Activated CD8-positive, alpha-beta T cell treated with anti-CD3 and anti-CD28 coated beads for 36 hours (primary cell): Measurements from ENCODE around the gene NAA10. TPM values are rescaled to one million over a fixed set of nuclear protein-coding genes. Genes with fewer than 3 reads are reported as not detected.

Experiments
- ATAC-seq: fragments of 200-7000 bp; cut with Tn5 transposase; one replicate; pipeline ENCODE4 v1.10.0; 2021; ENCODE audit warnings: mild to moderate bottlenecking, moderate library complexity
- CTCF ChIA-PET: fragments of 350-600 bp; sonication (Branson Sonifier 250); formaldehyde crosslinking; loops from one replicate; lab custom pipeline; 2021; ENCODE audit warnings: antibody characterized with exemption; lab: Charles Lee
- POLR2A ChIA-PET: fragments of 350-600 bp; sonication (Branson Sonifier 250); formaldehyde crosslinking; loops from one replicate; lab custom pipeline; 2021; ENCODE audit warnings: antibody characterized with exemption; lab: Charles Lee
- DNase-seq: peaks from one replicate; pipeline ENCODE4 v3.0.0-alpha.2; 2020
- H3K27ac Mint-ChIP-seq: one replicate; pipeline ENCODE4 v1.8.0; 2021; ENCODE audit warnings: mild to moderate bottlenecking, mixed read lengths
- H3K27me3 Mint-ChIP-seq: one replicate; pipeline ENCODE4 v1.8.0; 2021; ENCODE audit warnings: mixed read lengths
- H3K36me3 Mint-ChIP-seq: one replicate; pipeline ENCODE4 v1.8.0; 2021; ENCODE audit warnings: low read depth, mixed read lengths
- H3K4me1 Mint-ChIP-seq: one replicate; pipeline ENCODE4 v1.8.0; 2021; ENCODE audit warnings: low read depth, mixed read lengths
- H3K4me3 Mint-ChIP-seq: one replicate; pipeline ENCODE4 v1.8.0; 2021; ENCODE audit warnings: mild to moderate bottlenecking, moderate library complexity, mixed read lengths
- H3K9me3 Mint-ChIP-seq: one replicate; pipeline ENCODE4 v1.8.0; 2021; ENCODE audit warnings: mixed read lengths
- CTCF ChIP-seq: fragments of 200-600 bp; IDR thresholded peaks from one replicate; pipeline ENCODE4 v1.8.0; 2022; ENCODE audit warnings: antibody characterized with exemption, mild to moderate bottlenecking
- intact Hi-C: fragments of 100-400 bp; cut with micrococcal nuclease; formaldehyde crosslinking; loops from one replicate; pipeline ENCODE4 v1.10.0; 2022
- total RNA-seq, 2 experiments: library from RNA; stranded (reverse); gene quantifications; one replicate each; pipeline ENCODE4 v1.2.3, GENCODE V29; 2021

NAA10 gene
- total RNA-seq, 2 experiments from 2014 or later, result 123 to 136 TPM

- TF ChIP-seq CTCF, result no peak
- H3K4me1 Mint-ChIP-seq, result peaks cover 21% of the 10 kb centered on the region
- no peaks in the 10 kb centered on the region for H3K27me3 Mint-ChIP-seq
- H3K36me3 Mint-ChIP-seq, result peaks cover 40% of the 10 kb centered on the region
- ChIA-PET CTCF (interaction anchor here (1.2 kb wide), 1 partner anchor 11 kb away, joined by 3 read pairs; no protein-coding TSS in a partner anchor), POLR2A (interaction anchor here (0.7 to 12.0 kb wide), 4 partner anchors 11 to 36 kb away, joined by 3 to 105 read pairs (median 6); partner anchors contain the start of gene ARHGAP4)
- H3K9me3 Mint-ChIP-seq, result no peaks in the 10 kb centered on the region
- ATAC-seq (no peak), DNase-seq (no peak)
- intact Hi-C loops, result no loop called here
- H3K27ac Mint-ChIP-seq, result no peak overlapping the region
- no peak overlapping the region for H3K4me3 Mint-ChIP-seq
These were observed 28.7 kb upstream of the NAA10 start for GRCh38 chrX:153963546-153963945.

DNA sequence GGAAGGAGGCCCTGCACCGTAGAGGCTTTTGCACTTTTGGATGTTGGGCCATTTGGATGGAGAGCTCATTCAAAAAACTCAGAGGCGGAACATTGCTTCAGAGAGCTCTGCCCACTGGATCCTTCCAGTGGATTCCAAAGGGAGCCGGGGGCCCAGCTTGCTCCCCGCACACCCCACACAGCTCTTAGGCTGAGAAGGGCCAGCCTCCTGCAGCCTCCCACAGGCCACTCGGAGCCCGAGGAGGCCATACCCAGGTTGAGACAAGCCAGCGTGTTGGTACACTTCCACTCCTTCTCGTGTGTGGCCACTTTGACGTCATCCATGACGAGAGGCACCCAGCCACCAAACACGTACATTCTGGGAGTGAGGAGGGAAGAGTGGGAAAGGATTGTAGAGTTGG, 26.5 kb upstream of the NAA10 start:
- DNase-seq, result no peak
- ChIA-PET POLR2A (interaction anchor here (0.9 to 1.6 kb wide), 2 partner anchors 10 to 40 kb away, joined by 3 to 8 read pairs; partner anchors contain the start of gene HCFC1), CTCF (interaction anchor here (1.1 kb wide), 1 partner anchor 37 kb away, joined by 3 read pairs; no protein-coding TSS in a partner anchor)
- TF ChIP-seq CTCF, result no peak
- peaks cover 25% of the 10 kb centered on the region for H3K36me3 Mint-ChIP-seq
- no peak overlapping the region for H3K4me3 Mint-ChIP-seq
- H3K4me1 Mint-ChIP-seq, result peaks cover 9% of the 10 kb centered on the region
- H3K9me3 Mint-ChIP-seq, result no peaks in the 10 kb centered on the region
- intact Hi-C loops, result no loop called here
- no peaks in the 10 kb centered on the region for H3K27me3 Mint-ChIP-seq
- no peak overlapping the region for H3K27ac Mint-ChIP-seq
- no peak for ATAC-seq

GRCh38 chrX:153960786-153961185, 25.9 kb upstream of the NAA10 start:
- TF ChIP-seq CTCF, result no peak
- ChIA-PET POLR2A (interaction anchor here (0.9 to 3.1 kb wide), 3 partner anchors 10 to 40 kb away, joined by 3 to 14 read pairs (median 8); partner anchors contain the start of gene HCFC1), CTCF (no interaction called here)
- Mint-ChIP-seq H3K27ac (no peak overlapping the region), H3K9me3 (no peaks in the 10 kb centered on the region), H3K27me3 (no peaks in the 10 kb centered on the region), H3K4me3 (no peak overlapping the region), H3K36me3 (peaks cover 22% of the 10 kb centered on the region), H3K4me1 (peaks cover 5% of the 10 kb centered on the region)
- DNase-seq (no peak), ATAC-seq (no peak)
- intact Hi-C loops, result no loop called here

DNA sequence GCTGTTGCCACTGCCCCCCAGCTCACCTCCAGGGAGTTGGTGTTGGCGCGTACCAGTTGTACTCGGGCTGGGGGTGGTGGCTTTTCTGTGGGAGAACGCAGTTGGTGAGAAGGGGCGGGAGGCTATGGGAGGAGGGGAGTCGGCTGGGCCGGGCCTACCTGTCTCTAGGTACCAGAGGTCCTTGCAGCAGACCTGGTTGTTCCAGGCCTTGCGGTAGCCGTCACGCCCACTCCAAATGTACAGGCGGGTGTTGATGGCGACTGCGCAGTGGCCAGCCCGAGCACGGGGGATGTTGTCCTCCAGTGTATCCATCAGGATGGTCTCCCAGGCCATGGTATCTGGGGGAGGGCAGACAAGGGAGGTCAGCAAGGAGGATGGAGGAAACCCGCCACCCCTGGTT, 25.2 kb upstream of the NAA10 start:
- ChIA-PET CTCF (interaction anchor here (1.3 kb wide), 1 partner anchor 13 kb away, joined by 3 read pairs; no protein-coding TSS in a partner anchor), POLR2A (interaction anchor here (3.1 kb wide), 1 partner anchor 10 kb away, joined by 14 read pairs; no protein-coding TSS in a partner anchor)
- no peak for TF ChIP-seq CTCF
- Mint-ChIP-seq H3K4me1 (no peaks in the 10 kb centered on the region), H3K4me3 (no peak overlapping the region), H3K27me3 (no peaks in the 10 kb centered on the region), H3K36me3 (peaks cover 25% of the 10 kb centered on the region), H3K27ac (no peak overlapping the region), H3K9me3 (no peaks in the 10 kb centered on the region)
- DNase-seq, result no peak
- intact Hi-C loops, result no loop called here
- ATAC-seq, result no peak

DNA sequence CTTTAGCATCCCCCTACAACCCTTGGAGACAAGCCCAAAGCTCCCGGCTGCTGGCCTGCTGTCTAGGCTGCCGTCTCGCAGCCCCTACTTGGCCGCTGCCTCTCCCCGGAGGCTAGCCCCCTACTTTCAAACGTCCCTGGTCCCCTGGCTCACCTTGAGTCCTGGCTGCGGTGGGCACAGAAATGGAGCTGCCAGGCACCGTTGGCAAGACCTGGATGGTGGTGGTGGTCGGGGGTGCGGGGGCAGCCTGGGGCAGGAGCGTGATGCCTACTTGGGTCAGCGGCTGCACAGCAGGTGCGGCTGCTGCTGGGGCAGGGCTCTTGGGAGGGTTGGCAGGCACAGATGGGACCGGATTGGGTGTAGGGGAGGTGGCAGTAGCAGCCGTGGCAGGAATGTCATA, 24.8 kb upstream of the NAA10 start:
- Mint-ChIP-seq H3K4me1 (no peaks in the 10 kb centered on the region), H3K4me3 (no peak overlapping the region), H3K9me3 (no peaks in the 10 kb centered on the region), H3K27me3 (no peaks in the 10 kb centered on the region), H3K36me3 (peaks cover 27% of the 10 kb centered on the region), H3K27ac (no peak overlapping the region)
- ChIA-PET POLR2A (interaction anchor here (3.1 kb wide), 1 partner anchor 10 kb away, joined by 14 read pairs; no protein-coding TSS in a partner anchor), CTCF (interaction anchor here (1.3 kb wide), 1 partner anchor 12 kb away, joined by 3 read pairs; no protein-coding TSS in a partner anchor)
- DNase-seq (no peak), ATAC-seq (no peak)
- TF ChIP-seq CTCF, result no peak
- intact Hi-C loops, result no loop called here
